CD4-positive, alpha-beta T cell treated with Interleukin-4 for 1 hour (primary cell): Measurements from ENCODE around the gene RECQL5.
A peak's percentile ranks its signal among the peaks of the same experiment; 100 is the strongest.

Experiments used
- DNase-seq, 2 donors: peaks; one replicate each; pipeline ENCODE4 v3.0.0-alpha.2; 2020 to 2022

RECQL5 gene

DNA sequence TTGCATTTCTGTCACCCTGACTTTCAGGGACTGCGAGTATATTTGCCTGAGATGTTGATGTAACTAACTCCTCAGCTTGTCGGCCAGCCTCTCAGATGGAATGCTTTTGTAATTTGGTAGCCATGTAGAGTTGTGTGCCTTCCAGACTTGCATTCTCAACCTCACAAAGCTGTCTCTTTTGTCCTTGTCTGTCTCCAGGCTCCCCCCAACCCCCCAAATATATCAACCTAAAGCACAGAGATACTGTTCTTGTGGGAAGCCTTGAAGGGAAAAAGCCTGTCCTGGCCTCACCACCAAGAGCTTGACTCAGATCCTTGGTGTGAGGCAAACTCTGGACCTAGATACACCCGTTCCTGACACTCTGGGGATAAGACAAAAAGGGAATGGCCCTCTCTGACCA lies 18.5 kb upstream of the RECQL5 start:
- DNase-seq, result no peak

DNA sequence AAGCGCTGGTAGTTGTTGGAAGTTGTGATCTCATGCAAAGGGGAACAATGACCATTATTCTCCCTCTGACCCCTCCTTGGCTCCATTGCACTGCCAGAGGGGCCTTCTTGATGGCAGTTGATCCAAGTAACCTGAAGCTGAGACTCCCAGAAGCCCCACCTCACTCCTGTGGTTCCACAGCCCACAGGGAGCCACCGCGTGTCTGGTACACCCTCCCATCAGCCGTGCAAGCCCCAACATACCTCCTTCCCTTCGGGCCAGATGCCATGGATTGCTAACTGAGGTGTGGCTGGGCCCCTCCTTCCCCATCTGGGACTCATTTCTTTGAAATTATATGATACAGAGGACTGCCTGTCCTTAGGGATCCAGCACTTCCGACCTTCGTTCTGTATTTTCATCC lies 18.0 kb upstream of the RECQL5 start:
- no peak for DNase-seq

DNA sequence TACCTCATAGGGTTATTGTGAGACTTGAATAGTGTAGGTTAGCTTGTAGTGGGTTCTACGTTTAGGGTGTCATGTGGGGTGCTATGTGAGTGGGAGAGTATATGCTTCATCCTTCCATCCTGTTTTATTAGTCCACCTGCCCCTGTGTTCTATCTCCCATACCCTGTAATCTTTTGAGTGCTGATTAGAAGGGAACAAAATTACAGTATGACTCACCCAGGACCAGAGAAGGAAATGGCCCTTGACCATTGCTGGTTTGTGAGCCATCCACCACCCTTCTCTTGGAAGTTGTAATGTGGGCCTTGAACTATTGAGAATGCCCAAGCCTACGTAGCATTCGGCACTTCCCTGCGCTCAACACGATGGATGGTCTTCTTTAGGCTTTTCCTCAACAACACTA lies 17.3 kb upstream of the RECQL5 start:
- DNase-seq, result no peak

DNA sequence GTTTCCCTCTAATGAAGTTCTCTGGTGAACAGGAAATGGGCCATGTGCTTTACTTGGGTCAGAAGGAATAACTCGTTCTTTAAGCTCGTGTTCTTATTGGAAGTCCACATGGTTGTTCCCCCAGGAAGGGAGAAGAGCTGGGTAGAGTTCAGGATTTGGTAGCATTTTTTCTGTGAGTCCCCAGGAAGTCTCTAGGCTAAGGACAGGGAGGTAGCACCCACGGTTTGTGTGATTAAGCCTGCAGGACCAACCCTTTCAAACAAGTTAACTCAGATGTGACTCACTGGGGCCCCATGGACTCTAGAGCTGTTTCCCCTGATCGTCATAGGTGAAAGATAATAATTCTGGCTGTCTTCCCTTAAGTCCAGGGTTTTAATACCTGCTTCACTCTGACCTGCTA lies 16.6 kb upstream of the RECQL5 start:
- DNase-seq, result no peak

DNA sequence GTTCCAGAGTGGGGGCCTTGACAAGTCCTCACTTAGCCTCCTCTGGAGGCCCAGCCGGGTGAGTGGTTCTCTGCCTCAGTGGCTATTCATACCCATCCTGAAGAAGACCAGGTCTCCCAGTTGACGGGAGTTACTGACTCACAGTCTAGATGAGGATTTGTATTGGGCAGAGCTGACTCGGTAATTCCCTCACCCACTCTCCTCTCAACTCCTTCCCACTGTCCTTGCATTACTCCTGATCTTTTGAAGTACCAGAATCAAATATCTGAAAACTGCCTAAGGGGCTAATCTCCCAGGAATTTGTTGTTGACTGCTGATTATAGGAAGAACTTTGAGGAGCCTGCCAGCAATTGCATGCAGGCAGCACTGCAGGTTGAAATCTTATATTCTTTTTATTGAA lies 14.3 kb upstream of the RECQL5 start:
- no peak for DNase-seq

DNA sequence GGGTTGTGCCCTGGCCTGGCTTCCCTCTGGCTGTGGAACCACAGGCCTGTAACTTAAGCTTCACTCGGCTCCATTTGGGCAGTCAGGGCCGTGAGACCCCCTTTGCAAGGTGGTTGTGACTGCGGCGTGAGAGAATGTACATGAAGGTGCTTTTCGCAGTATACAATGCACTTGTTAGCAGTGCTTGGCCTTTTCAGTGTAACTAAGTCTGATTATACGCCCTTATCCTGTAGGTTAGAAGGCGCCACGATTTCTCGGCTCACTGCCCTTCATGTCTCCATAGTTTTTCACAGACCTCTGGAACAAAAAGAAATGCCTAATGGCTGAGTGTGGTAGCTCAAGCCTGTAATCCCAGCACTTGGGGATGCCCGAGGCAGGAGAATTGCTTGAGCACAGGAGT lies 13.5 kb upstream of the RECQL5 start:
- DNase-seq, result no peak

DNA sequence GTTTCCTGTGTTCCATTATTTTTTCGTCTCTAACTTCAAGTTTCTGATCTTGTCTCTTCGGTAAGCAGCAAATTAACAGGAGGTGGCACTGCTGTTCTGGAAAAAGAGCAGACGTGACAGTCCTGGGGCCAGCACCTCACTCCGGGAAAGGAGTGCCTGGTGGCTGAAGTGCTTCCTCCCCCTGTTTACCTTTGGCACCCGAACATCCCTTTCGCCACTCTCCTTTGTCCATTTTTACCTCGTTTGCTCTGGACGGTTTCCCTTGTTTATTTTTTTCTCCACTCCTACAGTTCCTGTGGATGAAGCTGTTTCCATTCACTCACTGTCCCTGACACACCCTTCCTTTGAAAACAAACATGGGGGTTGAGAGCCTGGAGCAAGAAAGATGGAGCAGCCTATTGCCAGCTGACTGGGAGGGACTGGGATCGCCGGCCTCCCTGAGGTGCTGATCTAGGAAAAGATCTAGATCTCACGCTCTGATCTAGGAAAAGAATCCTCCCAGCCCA lies 12.8 kb upstream of the RECQL5 start:
- no peak for DNase-seq

DNA sequence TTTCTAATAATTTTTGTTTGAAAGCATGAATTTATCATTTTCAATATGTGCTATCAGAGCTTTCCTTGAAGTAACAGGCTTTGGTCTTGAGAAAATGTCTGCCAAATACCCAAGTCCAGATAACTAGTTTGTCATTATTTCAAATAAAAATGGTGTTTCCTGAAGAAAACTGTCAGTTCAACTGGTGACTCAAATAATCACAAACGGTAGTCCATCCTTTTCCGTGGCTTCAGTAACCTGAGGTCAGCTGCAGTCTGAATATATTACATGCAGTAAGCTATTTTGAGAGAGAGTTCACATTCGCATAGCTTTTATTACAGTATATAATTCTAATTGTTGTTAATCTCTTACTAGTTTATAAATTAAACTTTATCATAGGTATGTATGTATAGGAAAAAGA lies 9.5 kb upstream of the RECQL5 start:
- DNase-seq, result no peak

DNA sequence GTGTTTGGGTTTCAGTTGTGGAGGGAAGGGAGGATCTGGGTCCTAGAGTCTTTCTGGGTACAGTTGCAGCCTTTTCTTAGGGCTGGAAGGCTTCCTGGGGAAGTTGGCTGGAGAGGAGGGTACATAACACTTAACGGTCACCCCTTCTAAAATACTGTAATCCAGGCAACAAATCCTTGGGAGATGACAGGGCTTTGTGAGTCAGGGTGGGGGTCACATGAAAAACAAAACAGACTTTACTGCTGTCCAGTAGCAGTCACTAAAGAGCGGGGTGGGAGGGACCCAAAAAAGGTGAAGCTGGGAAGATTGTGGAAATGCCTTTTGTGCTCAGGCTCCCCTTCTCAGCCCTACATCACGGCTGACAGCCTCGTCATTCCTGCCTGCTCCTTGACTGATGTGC lies 6.5 kb upstream of the RECQL5 start:
- no peak for DNase-seq

DNA sequence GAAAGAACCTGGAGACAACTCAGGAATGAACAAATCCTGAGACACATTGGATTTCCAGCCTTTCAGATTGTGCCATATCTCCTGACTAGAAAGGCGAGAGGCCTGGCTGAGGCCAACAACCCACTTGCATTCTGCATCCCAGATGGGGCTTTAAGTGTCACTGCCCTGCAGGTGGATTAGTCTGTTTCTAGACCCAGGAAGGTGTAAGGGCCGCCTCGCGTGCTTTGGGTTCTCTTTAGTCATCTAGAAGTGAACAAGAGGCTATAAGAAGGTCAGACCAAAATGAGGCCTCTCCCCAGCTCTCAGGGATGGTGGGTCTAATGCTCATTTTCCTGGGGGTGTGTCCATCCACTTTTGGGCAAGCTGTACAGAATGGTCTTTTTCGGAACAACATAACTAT lies 5.1 kb upstream of the RECQL5 start:
- no peak for DNase-seq

DNA sequence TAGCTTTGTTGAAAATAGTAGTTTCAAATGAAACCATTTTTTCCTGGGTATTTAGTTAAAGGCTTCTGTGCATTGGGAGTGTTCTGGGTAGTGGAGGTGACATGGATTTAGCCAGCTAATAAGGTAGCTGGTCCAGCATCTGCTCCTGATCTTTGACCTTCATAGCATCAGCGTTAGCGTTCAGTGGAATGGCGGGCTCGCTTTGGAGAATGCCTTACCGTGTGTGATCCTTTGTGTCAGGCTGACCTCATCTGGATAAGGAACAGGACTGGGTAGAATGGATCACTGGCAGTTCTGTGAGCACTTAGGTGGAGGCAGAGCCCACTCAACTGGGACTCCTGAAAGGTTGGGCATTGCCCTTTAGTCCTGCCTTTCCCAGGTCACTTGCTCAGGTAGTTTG lies 3.9 kb upstream of the RECQL5 start:
- no peak for DNase-seq

DNA sequence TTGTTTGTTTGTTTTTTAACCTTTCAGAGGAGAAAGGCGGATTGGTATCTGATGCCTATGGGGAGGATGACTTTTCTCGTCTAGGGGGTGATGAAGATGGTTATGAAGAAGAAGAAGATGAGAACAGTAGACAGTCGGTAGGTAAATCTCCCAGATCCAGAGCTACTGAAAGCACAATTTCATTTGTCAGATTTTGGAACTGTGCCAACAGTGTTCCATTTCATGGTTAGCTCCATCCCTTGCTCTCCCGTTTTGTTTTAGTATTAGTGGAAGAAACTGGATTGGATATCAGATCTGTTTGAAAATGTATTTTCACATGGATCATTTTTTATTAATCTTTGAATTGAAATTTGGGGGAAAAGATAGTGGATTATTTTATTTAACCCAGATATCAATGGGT lies 1.5 kb upstream of the RECQL5 start:
- DNase-seq, result no peak

DNA sequence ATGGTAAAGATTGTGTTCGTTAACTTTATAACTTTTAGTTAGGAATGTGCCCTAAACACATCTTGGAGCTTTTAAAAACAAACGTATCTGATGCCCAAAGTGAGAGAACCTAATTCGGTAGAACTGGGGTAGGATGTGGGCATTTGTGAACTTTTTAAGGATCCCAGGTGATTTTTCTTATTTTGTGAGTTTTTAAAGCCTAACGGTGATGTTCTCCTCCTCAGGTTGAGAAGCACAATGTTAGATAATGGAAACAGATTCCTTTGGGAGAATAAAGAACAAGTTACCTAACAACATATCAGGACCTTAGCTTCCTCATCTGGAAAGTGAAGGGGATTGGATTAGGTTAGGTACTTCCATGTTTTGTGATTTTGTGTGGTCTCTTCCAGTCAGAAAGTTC lies 871 bp upstream of the RECQL5 start:
- no peak for DNase-seq

DNA sequence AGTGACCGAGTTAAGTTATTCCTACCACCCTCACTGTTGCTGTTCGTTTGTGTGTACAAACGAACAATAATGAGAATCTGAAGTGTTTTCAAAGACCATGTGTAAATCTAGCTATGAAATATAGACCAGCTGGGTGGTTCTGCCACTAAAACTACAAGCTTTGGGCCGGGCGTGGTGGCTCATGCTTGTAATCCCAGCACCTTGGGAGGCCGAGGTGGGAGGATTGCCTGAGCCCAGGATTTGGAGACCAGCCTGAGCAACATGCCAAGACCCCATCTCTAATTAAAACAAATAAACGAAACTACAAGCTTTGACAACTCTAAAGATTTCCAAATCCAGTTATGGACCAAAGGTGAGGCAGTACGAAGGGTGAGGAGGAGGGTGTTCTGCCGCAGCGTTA lies 973 bp downstream of the RECQL5 start:
- DNase-seq, result no peak

DNA sequence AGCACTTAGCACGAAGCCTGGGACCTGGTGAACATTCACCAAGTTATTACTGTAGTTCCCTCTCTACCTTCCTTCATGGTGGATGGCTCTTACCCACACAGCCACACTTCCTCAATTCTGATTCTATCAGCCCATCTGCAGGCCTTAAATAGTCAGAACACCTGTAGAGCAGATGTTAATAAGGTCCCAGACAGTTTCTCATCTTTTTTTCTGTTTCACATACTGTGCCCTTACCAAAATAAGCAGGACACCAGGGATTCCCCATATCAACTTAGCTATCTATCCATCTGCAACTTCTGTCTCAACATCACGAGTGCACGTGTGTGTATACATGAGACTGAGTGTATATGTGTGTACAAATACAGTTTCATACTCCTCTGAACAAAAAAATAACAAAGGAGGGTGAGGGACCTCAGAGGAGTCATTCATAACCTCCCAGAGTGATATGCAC lies 2.8 kb downstream of the RECQL5 start:
- DNase-seq, result peak in 1 of 2 donors; percentile 47

DNA sequence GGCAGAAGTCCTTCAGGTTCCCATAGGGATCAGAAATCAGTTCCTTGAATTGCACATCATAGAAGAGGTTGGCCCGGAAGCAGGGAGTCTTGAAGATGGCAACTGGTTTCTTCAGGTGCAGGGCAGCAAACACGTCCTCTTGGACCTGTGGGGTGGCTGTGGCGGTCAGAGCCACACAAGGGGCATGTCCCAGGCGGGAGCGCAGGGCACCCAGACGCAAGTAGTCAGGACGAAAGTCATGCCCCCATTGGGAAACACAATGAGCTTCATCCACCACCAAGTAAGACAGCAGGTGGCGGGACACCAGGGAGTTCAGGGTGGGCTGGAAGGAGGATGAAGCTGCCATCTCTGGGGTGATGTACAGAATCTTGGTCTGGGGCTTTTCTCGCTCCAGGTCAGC lies 4.4 kb downstream of the RECQL5 start:
- no peak for DNase-seq

DNA sequence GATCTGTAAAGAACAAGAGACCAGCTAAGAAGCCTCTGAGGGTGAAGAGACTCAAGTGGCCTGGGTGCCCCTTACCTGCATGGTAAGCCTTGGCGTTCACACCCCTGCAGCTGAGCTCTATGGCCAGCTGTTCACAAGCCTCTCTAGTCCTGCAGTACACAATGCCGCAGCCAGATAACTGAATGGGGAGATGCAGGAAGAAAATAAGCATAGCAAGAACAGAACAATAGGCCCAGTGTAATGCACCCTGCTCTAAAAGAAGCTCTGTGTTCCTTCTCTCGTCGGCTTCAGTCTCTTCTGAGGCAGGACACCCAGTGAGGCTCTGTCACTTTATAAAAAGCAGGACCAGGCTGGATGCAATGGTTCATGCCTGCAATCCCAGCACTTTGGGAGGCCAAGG lies 5.4 kb downstream of the RECQL5 start:
- no peak for DNase-seq

DNA sequence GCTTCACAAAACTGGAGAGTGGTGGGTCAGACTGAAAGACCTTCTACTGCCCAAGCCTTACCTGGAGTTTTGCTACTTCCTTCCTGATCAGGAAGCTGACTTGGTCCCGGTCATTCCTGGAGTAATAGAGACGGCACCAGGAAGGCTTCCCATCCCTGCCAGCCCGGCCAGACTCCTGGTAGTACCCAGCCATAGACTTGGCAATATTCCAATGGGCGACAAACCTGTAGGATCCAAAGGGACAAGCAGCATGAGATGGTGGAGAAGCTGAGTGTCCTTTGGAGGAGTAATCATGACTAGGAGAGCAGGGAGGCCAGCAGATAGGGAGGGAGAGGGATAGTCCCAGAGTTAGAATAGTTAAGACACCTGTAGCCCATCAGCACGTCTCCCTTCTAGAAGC lies 8.7 kb downstream of the RECQL5 start:
- DNase-seq, result no peak

DNA sequence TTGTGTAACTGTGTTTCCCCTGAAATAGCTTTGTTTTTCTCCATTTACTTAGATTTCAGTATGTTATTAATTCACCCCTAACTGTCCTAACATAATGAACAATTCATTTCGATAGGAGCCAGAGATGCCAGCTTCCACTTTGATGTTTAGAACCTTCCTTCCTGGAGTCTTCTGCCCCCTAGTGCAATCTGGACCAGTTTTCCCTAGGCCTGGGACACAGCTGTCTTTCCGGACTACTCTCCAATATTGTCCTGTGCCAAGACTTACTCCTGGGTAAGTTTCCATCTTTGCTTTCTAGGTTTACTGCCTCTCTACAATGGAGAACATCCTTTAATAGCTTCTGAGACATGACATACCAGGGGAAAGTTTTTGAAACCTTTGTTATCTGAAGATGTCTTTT lies 12.8 kb downstream of the RECQL5 start:
- DNase-seq, result no peak

DNA sequence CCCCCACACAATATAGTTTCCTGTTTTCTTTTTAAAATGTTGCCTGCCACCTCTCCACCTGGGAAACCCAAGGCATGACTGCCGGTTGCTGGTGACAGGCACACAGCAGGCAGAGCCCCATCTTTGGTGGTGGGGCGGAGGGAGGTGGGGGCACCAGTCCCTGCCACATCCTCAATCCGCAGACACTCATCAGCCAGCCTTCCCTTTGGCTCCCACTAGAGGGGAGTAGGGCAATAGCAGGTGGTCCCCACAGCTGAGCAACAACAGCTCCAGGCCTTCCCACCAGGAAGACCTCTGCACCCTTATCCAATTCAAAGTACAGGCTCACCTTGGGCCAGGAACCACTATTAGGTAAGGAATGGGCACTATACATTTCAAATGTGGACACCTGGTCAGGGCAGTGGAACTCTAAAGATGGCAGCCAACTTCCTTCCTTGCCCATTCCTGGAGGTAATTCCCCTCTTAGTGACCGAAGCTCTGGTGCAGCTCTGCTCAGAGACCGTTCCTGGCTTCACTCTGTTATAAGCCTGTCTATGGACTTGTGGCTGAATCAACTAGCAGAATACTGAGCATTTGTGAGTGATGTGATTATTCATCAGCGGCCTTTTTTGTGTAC lies 13.9 kb downstream of the RECQL5 start:
- peak; percentile 32 to 42 for DNase-seq

DNA sequence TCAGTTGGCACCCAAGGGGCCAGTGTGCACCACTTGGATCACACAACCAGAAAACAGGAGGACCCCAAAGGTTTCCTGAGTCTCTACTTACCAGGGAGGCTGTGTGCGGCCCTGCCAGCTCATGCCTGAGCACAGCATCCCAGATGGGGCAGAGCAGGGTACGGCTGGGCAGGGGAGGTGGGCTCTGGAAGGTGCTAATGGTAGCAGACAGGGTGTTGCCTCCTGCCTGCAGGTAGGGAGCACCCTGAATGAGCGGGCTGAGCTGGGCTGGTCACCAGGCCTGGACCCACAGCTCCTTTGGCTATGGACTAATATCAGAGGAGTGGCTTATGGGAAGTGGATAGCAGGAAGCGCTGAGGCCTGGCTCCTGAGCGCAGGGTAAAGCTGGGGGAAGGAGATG lies 14.6 kb downstream of the RECQL5 start:
- DNase-seq, result no peak

DNA sequence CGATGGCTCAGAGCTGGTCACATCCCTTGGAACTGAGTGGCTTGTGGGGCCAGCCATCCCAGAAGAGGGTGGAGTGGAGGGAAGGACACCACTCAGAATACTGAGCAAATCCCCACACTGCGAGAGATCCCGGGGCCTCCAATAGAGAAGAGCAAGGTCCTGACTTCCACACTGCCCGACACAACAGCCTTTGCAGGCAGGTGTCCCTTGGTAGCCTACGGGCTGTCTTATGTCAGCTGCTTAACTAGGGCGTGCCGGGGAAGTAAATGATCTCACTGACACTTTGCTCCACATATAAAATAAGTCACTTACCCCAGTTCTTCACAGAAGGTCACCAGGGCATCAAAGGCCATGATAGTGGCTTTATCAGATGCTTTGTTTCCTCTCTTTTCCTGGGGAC lies 16.1 kb downstream of the RECQL5 start:
- no peak for DNase-seq

DNA sequence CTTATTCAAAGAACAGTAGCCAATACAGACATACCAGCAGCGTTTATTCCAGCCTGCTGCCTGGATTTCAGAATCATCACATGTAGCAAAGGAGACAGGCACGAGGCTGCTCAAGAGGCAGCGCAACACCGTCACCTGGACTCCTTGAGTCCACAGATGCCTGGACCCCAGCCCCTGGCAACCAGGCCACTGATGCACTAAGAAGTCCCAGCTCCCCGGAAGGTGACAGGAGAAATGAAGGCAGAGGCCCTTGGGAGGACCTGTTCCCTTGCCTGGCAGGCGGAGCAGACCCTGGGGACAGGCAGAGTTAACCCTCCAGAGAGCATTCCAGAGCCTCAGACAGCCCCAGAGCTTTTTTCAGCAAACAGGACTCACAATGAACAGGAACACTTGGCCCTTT lies 17.3 kb downstream of the RECQL5 start:
- DNase-seq, result no peak

DNA sequence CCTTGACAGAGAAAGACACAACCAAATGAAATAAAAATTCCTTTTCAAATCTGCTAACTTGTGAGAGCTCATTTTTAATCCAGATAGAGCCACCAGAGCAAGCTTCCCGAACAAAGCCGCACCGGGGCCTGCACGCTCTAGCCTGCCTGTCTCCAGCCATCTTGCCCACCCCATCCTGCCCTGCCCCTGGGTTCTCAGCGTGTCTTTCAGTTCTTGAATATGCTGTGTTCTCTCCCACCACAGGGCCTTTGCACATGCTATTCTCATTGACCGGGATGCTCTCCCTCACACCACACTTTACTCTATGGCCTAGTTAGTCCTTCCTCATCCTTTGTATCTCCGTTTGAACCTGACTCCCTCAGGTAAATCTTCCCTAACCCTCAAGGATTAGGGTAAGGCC lies 19.0 kb downstream of the RECQL5 start:
- no peak for DNase-seq

DNA sequence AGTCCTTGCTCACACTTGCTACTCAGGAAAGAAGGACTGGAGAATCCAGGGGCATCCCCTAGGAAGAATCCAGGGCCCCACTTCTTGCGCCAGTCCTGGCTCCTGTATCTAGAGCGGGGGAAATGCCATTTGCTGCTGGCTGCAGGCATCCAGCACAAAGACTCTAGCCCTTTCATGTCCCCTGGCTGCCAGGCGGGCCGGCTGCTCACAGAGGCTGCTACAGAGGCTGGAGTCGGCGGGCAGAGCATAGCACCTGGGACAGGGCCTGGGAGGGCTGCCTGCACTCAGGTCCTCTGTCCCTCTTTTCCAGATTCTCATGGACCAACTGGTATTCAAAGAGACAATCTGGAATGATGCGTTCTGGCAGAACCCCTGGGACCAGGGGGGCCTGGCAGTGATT lies 19.9 kb downstream of the RECQL5 start:
- no peak for DNase-seq

DNA sequence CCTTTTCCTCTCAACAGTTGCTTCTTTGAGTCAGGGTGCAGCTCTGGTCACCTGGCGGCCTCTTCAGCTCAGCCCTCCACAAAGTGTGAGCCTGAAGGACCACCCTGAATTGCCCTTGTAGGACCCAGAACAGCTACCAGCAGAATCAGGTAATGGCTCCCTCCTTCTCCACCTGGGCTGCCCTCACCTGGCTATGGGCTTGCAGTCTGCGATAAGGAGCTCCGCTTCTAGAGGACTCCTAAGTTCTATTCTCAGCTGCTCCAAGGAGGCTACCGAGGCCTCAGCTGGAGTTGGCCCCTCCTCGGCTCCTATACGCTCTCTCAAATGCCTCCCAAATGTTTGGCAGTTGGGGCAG lies 20.3 kb downstream of the RECQL5 start:
- DNase-seq, result no peak
